Head of caudate nucleus (tissue), 42 donors: Measurements from ENCODE around the gene PRKACG.
A peak's percentile ranks its signal among the peaks of the same experiment; 100 is the strongest.
"Not testable (repeated sequence)": the region's sequence is repeated elsewhere in the genome, so short reads cannot be mapped to it uniquely, and the experiment has no call there.

Experiments
- DNase-seq, 42 donors: peaks; one replicate each; pipeline versions ENCODE4 v3.0.0 to v3.0.0-alpha.2; 2020 to 2021; ENCODE audit warnings: mixed read lengths in 7 of 42
- intact Hi-C: fragments of 100-400 bp; cut with DNase I; formaldehyde crosslinking; loops from one replicate; pipeline ENCODE4 v1.15.0; 2022

PRKACG gene

GRCh38 chr9:68996462-68996861 is 17.5 kb downstream of the PRKACG start:
- intact Hi-C loops, result no loop called here
- peak in 1 of 42 donors; percentile 35 for DNase-seq

GRCh38 chr9:68995776-68996175 is 18.1 kb downstream of the PRKACG start:
- peak in 1 of 42 donors; percentile 20 for DNase-seq
- intact Hi-C loops, result no loop called here

- DNase-seq, result peak in 1 of 42 donors; percentile 37
- intact Hi-C loops, result no loop called here
These were observed 22.5 kb downstream of the PRKACG start for GRCh38 chr9:68991457-68991856.

- intact Hi-C loops, result not testable (repeated sequence)
These were observed 27.0 kb downstream of the PRKACG start for GRCh38 chr9:68986949-68987348.

GRCh38 chr9:68983522-68984424 is 30.1 kb downstream of the PRKACG start:
- no peak for DNase-seq
- intact Hi-C loops, result no loop called here

More at GRCh38 chr9:68986949-68987348, 27.0 kb downstream of the PRKACG start:
- not testable (repeated sequence) for DNase-seq

- intact Hi-C loops, result no loop called here
- DNase-seq, result no peak
These were observed 30.9 kb downstream of the PRKACG start for GRCh38 chr9:68983008-68983411.

- no peak for DNase-seq
- intact Hi-C loops, result no loop called here
These were observed 32.1 kb downstream of the PRKACG start for GRCh38 chr9:68981789-68982188.

GRCh38 chr9:68980341-68980914 is 33.5 kb downstream of the PRKACG start:
- DNase-seq, result no peak
- intact Hi-C loops, result no loop called here

- peak in 11 of 42 donors; percentile 13 to 47 (median 25) for DNase-seq
- intact Hi-C loops, result no loop called here
These were observed 34.2 kb downstream of the PRKACG start for GRCh38 chr9:68979538-68980314.

- no peak for DNase-seq
- intact Hi-C loops, result no loop called here
These were observed 35.4 kb downstream of the PRKACG start for GRCh38 chr9:68978501-68978900.

- intact Hi-C loops, result no loop called here
- DNase-seq, result no peak
These were observed 35.8 kb downstream of the PRKACG start for GRCh38 chr9:68978066-68978465.

- intact Hi-C loops, result no loop called here
- no peak for DNase-seq
These were observed 38.4 kb downstream of the PRKACG start for GRCh38 chr9:68975365-68976043.

- no peak for DNase-seq
- intact Hi-C loops, result no loop called here
These were observed 39.0 kb downstream of the PRKACG start for GRCh38 chr9:68974901-68975300.

- intact Hi-C loops, result no loop called here
These were observed 39.5 kb downstream of the PRKACG start for GRCh38 chr9:68974431-68974830.

GRCh38 chr9:68973619-68974018 is 40.3 kb downstream of the PRKACG start:
- no peak for DNase-seq
- intact Hi-C loops, result no loop called here

More at GRCh38 chr9:68974431-68974830, 39.5 kb downstream of the PRKACG start:
- DNase-seq, result no peak

GRCh38 chr9:68970151-68970550 is 43.8 kb downstream of the PRKACG start:
- no peak for DNase-seq
- intact Hi-C loops, result no loop called here

- no peak for DNase-seq
- intact Hi-C loops, result no loop called here
These were observed 44.4 kb downstream of the PRKACG start for GRCh38 chr9:68969538-68969937.

GRCh38 chr9:68967800-68968199 is 46.1 kb downstream of the PRKACG start:
- intact Hi-C loops, result no loop called here
- DNase-seq, result no peak

- DNase-seq, result no peak
- intact Hi-C loops, result no loop called here
These were observed 47.4 kb downstream of the PRKACG start for GRCh38 chr9:68966496-68966944.
